ENCODE results near the gene WT1.

Gene WT1

GRCh38 chr11:32422545-32422944, 12.8 kb downstream of the WT1 start:
- Histone ChIP-seq H3K9me3 (ENCODE audit: control insufficient read depth, low read length) (peaks cover 5% of the 10 kb centered on the region), H2BK12ac (ENCODE audit: low read length in 2 of 2) (no peak overlapping the region), H2AK5ac (ENCODE audit: low read length, severe bottlenecking) (no peak overlapping the region), H3K9ac (ENCODE audit: low read length) (no peak overlapping the region), H2BK5ac (ENCODE audit: low read depth, low read length, poor library complexity, severe bottlenecking) (no peak overlapping the region), H3K23ac (ENCODE audit: low read length in 2 of 2) (no peak overlapping the region), H3K4ac (ENCODE audit: low read depth in 1 of 2, low read length in 2 of 2) (no peak overlapping the region), H4K91ac (ENCODE audit: low read length) (no peak overlapping the region), H3K4me1 (ENCODE audit: control insufficient read depth, insufficient read depth, low read depth, low read length) (peaks cover 4% of the 10 kb centered on the region), H2BK15ac (ENCODE audit: low read depth, poor library complexity, severe bottlenecking) (no peak overlapping the region), H2AFZ (ENCODE audit: low read depth, low read length) (no peak overlapping the region), H2BK120ac (ENCODE audit: low read depth, low read length) (no peak overlapping the region), H3K4me2 (ENCODE audit: low read length, poor library complexity, severe bottlenecking) (no peak overlapping the region), H3K14ac (ENCODE audit: low read length in 2 of 2) (no peak overlapping the region), H3K27ac (ENCODE audit: low read length, poor library complexity, severe bottlenecking) (no peak overlapping the region), H3K18ac (ENCODE audit: low read depth in 1 of 2, low read length in 2 of 2) (no peak overlapping the region), H3K27me3 (ENCODE audit: control insufficient read depth in 1 of 2, insufficient read depth in 1 of 2, low read length in 2 of 2) (peaks cover 39 to 88% of the 10 kb centered on the region in 2 experiments), H3K4me3 (ENCODE audit: insufficient read depth in 1 of 2, low read depth in 1 of 2, low read length in 2 of 2) (no peak overlapping the region), H3K79me1 (replicated peaks; ENCODE audit: low read length, poor library complexity, severe bottlenecking) (no peaks in the 10 kb centered on the region), H4K8ac (ENCODE audit: low read length) (no peak overlapping the region), H3K36me3 (ENCODE audit: control insufficient read depth in 1 of 2, insufficient read depth in 2 of 2, low read depth in 1 of 2, low read length in 2 of 2) (no peaks in the 10 kb centered on the region)
- no peak for DNase-seq
- WGBS: 64% methylated on average over 3 of the region's 3 CpGs

GRCh38 chr11:32421992-32422391, 13.3 kb downstream of the WT1 start:
- 75% methylated on average over 2 of the region's 2 CpGs for WGBS
- H3K79me1 ChIP-seq (replicated peaks; ENCODE audit: low read length, poor library complexity, severe bottlenecking): no peaks in the 10 kb centered on the region
- no peak overlapping the region for H3K4me2 ChIP-seq (ENCODE audit: low read length, poor library complexity, severe bottlenecking)

GRCh38 chr11:32420937-32421901, 14.1 kb downstream of the WT1 start:
- H2BK5ac ChIP-seq (ENCODE audit: low read depth, low read length, poor library complexity, severe bottlenecking): no peak overlapping the region
- 76% methylated on average over 10 of the region's 12 CpGs for WGBS
- no peak overlapping the region for H4K8ac ChIP-seq (ENCODE audit: low read length)
- no peak overlapping the region for H3K14ac ChIP-seq (ENCODE audit: low read length in 2 of 2)
- H3K4me2 ChIP-seq (ENCODE audit: low read length, poor library complexity, severe bottlenecking): no peak overlapping the region
- H2AK5ac ChIP-seq (ENCODE audit: low read length, severe bottlenecking): no peak overlapping the region
- H3K36me3 ChIP-seq (ENCODE audit: control insufficient read depth in 1 of 2, insufficient read depth in 2 of 2, low read depth in 1 of 2, low read length in 2 of 2): no peaks in the 10 kb centered on the region
- no peak overlapping the region for H3K4ac ChIP-seq (ENCODE audit: low read depth in 1 of 2, low read length in 2 of 2)
- H3K18ac ChIP-seq (ENCODE audit: low read depth in 1 of 2, low read length in 2 of 2): no peak overlapping the region
- no peak overlapping the region for H3K23ac ChIP-seq (ENCODE audit: low read length in 2 of 2)
- H3K27me3 ChIP-seq (ENCODE audit: control insufficient read depth in 1 of 2, insufficient read depth in 1 of 2, low read length in 2 of 2): peaks cover 29 to 88% of the 10 kb centered on the region in 2 experiments
- no peak overlapping the region for H3K9ac ChIP-seq (ENCODE audit: low read length)
- no peak overlapping the region for H3K4me3 ChIP-seq (ENCODE audit: insufficient read depth in 1 of 2, low read depth in 1 of 2, low read length in 2 of 2)
- no peaks in the 10 kb centered on the region for H3K79me1 ChIP-seq (replicated peaks; ENCODE audit: low read length, poor library complexity, severe bottlenecking)
- H2BK120ac ChIP-seq (ENCODE audit: low read depth, low read length): no peak overlapping the region
- H2AFZ ChIP-seq (ENCODE audit: low read depth, low read length): no peak overlapping the region
- no peak overlapping the region for H4K91ac ChIP-seq (ENCODE audit: low read length)
- no peaks in the 10 kb centered on the region for H3K4me1 ChIP-seq (ENCODE audit: control insufficient read depth, insufficient read depth, low read depth, low read length)
- H2BK12ac ChIP-seq (ENCODE audit: low read length in 2 of 2): no peak overlapping the region
- H3K27ac ChIP-seq (ENCODE audit: low read length, poor library complexity, severe bottlenecking): no peak overlapping the region
- H3K9me3 ChIP-seq (ENCODE audit: control insufficient read depth, low read length): peaks cover 5% of the 10 kb centered on the region
- no peak overlapping the region for H2BK15ac ChIP-seq (ENCODE audit: low read depth, poor library complexity, severe bottlenecking)
- no peak for DNase-seq

More at GRCh38 chr11:32421992-32422391, 13.3 kb downstream of the WT1 start:
- no peak overlapping the region for H2BK5ac ChIP-seq (ENCODE audit: low read depth, low read length, poor library complexity, severe bottlenecking)
- no peak for DNase-seq
- no peak overlapping the region for H2AK5ac ChIP-seq (ENCODE audit: low read length, severe bottlenecking)
- H4K91ac ChIP-seq (ENCODE audit: low read length): no peak overlapping the region
- no peak overlapping the region for H2BK12ac ChIP-seq (ENCODE audit: low read length in 2 of 2)
- no peak overlapping the region for H2BK120ac ChIP-seq (ENCODE audit: low read depth, low read length)
- H4K8ac ChIP-seq (ENCODE audit: low read length): no peak overlapping the region
- no peak overlapping the region for H3K18ac ChIP-seq (ENCODE audit: low read depth in 1 of 2, low read length in 2 of 2)
- no peak overlapping the region for H3K4me3 ChIP-seq (ENCODE audit: insufficient read depth in 1 of 2, low read depth in 1 of 2, low read length in 2 of 2)
- no peak overlapping the region for H2AFZ ChIP-seq (ENCODE audit: low read depth, low read length)
- peaks cover 33 to 88% of the 10 kb centered on the region in 2 experiments for H3K27me3 ChIP-seq (ENCODE audit: control insufficient read depth in 1 of 2, insufficient read depth in 1 of 2, low read length in 2 of 2)
- no peaks in the 10 kb centered on the region for H3K36me3 ChIP-seq (ENCODE audit: control insufficient read depth in 1 of 2, insufficient read depth in 2 of 2, low read depth in 1 of 2, low read length in 2 of 2)
- no peak overlapping the region for H3K27ac ChIP-seq (ENCODE audit: low read length, poor library complexity, severe bottlenecking)
- no peak overlapping the region for H3K4ac ChIP-seq (ENCODE audit: low read depth in 1 of 2, low read length in 2 of 2)
- H3K23ac ChIP-seq (ENCODE audit: low read length in 2 of 2): no peak overlapping the region
- peaks cover 5% of the 10 kb centered on the region for H3K9me3 ChIP-seq (ENCODE audit: control insufficient read depth, low read length)
- no peak overlapping the region for H3K9ac ChIP-seq (ENCODE audit: low read length)
- no peak overlapping the region for H3K14ac ChIP-seq (ENCODE audit: low read length in 2 of 2)
- H2BK15ac ChIP-seq (ENCODE audit: low read depth, poor library complexity, severe bottlenecking): no peak overlapping the region
- peaks cover 4% of the 10 kb centered on the region for H3K4me1 ChIP-seq (ENCODE audit: control insufficient read depth, insufficient read depth, low read depth, low read length)

- DNase-seq: no peak
- H3K9me3 ChIP-seq (ENCODE audit: control insufficient read depth, low read length): no peaks in the 10 kb centered on the region
- H2AFZ ChIP-seq (ENCODE audit: low read depth, low read length): no peak overlapping the region
- H2BK12ac ChIP-seq (ENCODE audit: low read length in 2 of 2): no peak overlapping the region
- H2BK120ac ChIP-seq (ENCODE audit: low read depth, low read length): no peak overlapping the region
- H2BK5ac ChIP-seq (ENCODE audit: low read depth, low read length, poor library complexity, severe bottlenecking): no peak overlapping the region
- H3K4me1 ChIP-seq (ENCODE audit: control insufficient read depth, insufficient read depth, low read depth, low read length): no peaks in the 10 kb centered on the region
- H3K4me2 ChIP-seq (ENCODE audit: low read length, poor library complexity, severe bottlenecking): no peak overlapping the region
- no peak overlapping the region for H4K8ac ChIP-seq (ENCODE audit: low read length)
- no peaks in the 10 kb centered on the region for H3K79me1 ChIP-seq (replicated peaks; ENCODE audit: low read length, poor library complexity, severe bottlenecking)
- no peak overlapping the region for H3K9ac ChIP-seq (ENCODE audit: low read length)
- H3K23ac ChIP-seq (ENCODE audit: low read length in 2 of 2): no peak overlapping the region
- H3K4ac ChIP-seq (ENCODE audit: low read depth in 1 of 2, low read length in 2 of 2): no peak overlapping the region
- no peak overlapping the region for H4K91ac ChIP-seq (ENCODE audit: low read length)
- H3K27me3 ChIP-seq (ENCODE audit: control insufficient read depth in 1 of 2, insufficient read depth in 1 of 2, low read length in 2 of 2): peaks cover 25 to 86% of the 10 kb centered on the region in 2 experiments
- no peaks in the 10 kb centered on the region for H3K36me3 ChIP-seq (ENCODE audit: control insufficient read depth in 1 of 2, insufficient read depth in 2 of 2, low read depth in 1 of 2, low read length in 2 of 2)
- H2BK15ac ChIP-seq (ENCODE audit: low read depth, poor library complexity, severe bottlenecking): no peak overlapping the region
- no peak overlapping the region for H3K27ac ChIP-seq (ENCODE audit: low read length, poor library complexity, severe bottlenecking)
- no peak overlapping the region for H3K4me3 ChIP-seq (ENCODE audit: insufficient read depth in 1 of 2, low read depth in 1 of 2, low read length in 2 of 2)
- H2AK5ac ChIP-seq (ENCODE audit: low read length, severe bottlenecking): no peak overlapping the region
- no peak overlapping the region for H3K18ac ChIP-seq (ENCODE audit: low read depth in 1 of 2, low read length in 2 of 2)
- H3K14ac ChIP-seq (ENCODE audit: low read length in 2 of 2): no peak overlapping the region
These were observed 15.2 kb downstream of the WT1 start for GRCh38 chr11:32420139-32420538.

Data from mesenchymal stem cell (in vitro differentiated cells and primary cell).